ENCODE results near the gene MRPL57. TPM values are rescaled to one million over a fixed set of nuclear protein-coding genes. Genes with fewer than 3 reads are reported as not detected.

The MRPL57 gene
- total RNA-seq, 1 experiment from 2014 or later = 32.8 TPM

- no peaks in the 10 kb centered on the region for H3K36me3 Mint-ChIP-seq (ENCODE audit: insufficient read depth, unreplicated experiment)
Observed at GRCh38 chr13:21225082-21225481, 48.6 kb downstream of the MRPL57 start.

GRCh38 chr13:21225841-21226581 lies 49.6 kb downstream of the MRPL57 start:
- intact Hi-C loops (cut with micrococcal nuclease; ENCODE audit: unreplicated experiment) = no loop called here
- DNase-seq = no peak
- Histone ChIP-seq H3K4me3 (ENCODE audit: low read depth, low read length) (no peak overlapping the region), H3K27me3 (replicated peaks; ENCODE audit: control insufficient read depth, insufficient read depth, low read length) (no peaks in the 10 kb centered on the region), H3K4me1 (no peaks in the 10 kb centered on the region), H3K9me3 (no peaks in the 10 kb centered on the region), H3K36me3 (ENCODE audit: control insufficient read depth, insufficient read depth, low read length) (no peaks in the 10 kb centered on the region)
- ChIA-PET POLR2A (no interaction called here), CTCF (no interaction called here)
- H3K4me1 Mint-ChIP-seq (ENCODE audit: low read depth, unreplicated experiment) = no peaks in the 10 kb centered on the region
- BruUV-seq (replicated peaks) = no TSS peak
- H3K27ac Mint-ChIP-seq (ENCODE audit: unreplicated experiment) = no peak overlapping the region
- no peak for TF ChIP-seq CTCF (IDR thresholded peaks at IDR 0.05; ENCODE audit: insufficient read depth in 1 of 2, low read depth in 1 of 2, low read length in 1 of 2, severe bottlenecking in 1 of 2, unreplicated experiment in 1 of 2)
- H3K9me3 Mint-ChIP-seq (ENCODE audit: unreplicated experiment) = peaks cover 11% of the 10 kb centered on the region
- peaks cover 11% of the 10 kb centered on the region for H3K27me3 Mint-ChIP-seq (ENCODE audit: insufficient read depth, unreplicated experiment)
- H3K4me3 Mint-ChIP-seq (ENCODE audit: unreplicated experiment) = no peak overlapping the region
- H3K36me3 Mint-ChIP-seq (ENCODE audit: insufficient read depth, unreplicated experiment) = no peaks in the 10 kb centered on the region

More at GRCh38 chr13:21225082-21225481, 48.6 kb downstream of the MRPL57 start:
- H3K27me3 ChIP-seq (replicated peaks; ENCODE audit: control insufficient read depth, insufficient read depth, low read length) = no peaks in the 10 kb centered on the region
- H3K36me3 ChIP-seq (ENCODE audit: control insufficient read depth, insufficient read depth, low read length) = no peaks in the 10 kb centered on the region
- no peak overlapping the region for H3K4me3 Mint-ChIP-seq (ENCODE audit: unreplicated experiment)
- DNase-seq = no peak
- no peak overlapping the region for H3K4me3 ChIP-seq (ENCODE audit: low read depth, low read length)
- no peaks in the 10 kb centered on the region for H3K4me1 ChIP-seq
- peaks cover 14% of the 10 kb centered on the region for H3K9me3 Mint-ChIP-seq (ENCODE audit: unreplicated experiment)
- intact Hi-C loops (cut with micrococcal nuclease; ENCODE audit: unreplicated experiment) = no loop called here
- ChIA-PET POLR2A (no interaction called here), CTCF (no interaction called here)
- BruUV-seq (replicated peaks) = no TSS peak
- no peaks in the 10 kb centered on the region for H3K9me3 ChIP-seq
- no peaks in the 10 kb centered on the region for H3K4me1 Mint-ChIP-seq (ENCODE audit: low read depth, unreplicated experiment)
- peaks cover 11% of the 10 kb centered on the region for H3K27me3 Mint-ChIP-seq (ENCODE audit: insufficient read depth, unreplicated experiment)
- no peak overlapping the region for H3K27ac Mint-ChIP-seq (ENCODE audit: unreplicated experiment)
- TF ChIP-seq CTCF (IDR thresholded peaks at IDR 0.05; ENCODE audit: insufficient read depth in 1 of 2, low read depth in 1 of 2, low read length in 1 of 2, severe bottlenecking in 1 of 2, unreplicated experiment in 1 of 2) = no peak

- H3K27me3 Mint-ChIP-seq (ENCODE audit: insufficient read depth, unreplicated experiment) = peaks cover 8% of the 10 kb centered on the region
- BruUV-seq (replicated peaks) = no TSS peak
- no peaks in the 10 kb centered on the region for H3K4me1 Mint-ChIP-seq (ENCODE audit: low read depth, unreplicated experiment)
- H3K4me3 ChIP-seq (ENCODE audit: low read depth, low read length) = no peak overlapping the region
- POLR2A ChIA-PET = no interaction called here
- no peak for DNase-seq
- CTCF ChIA-PET = no interaction called here
- TF ChIP-seq CTCF (IDR thresholded peaks at IDR 0.05; ENCODE audit: insufficient read depth in 1 of 2, low read depth in 1 of 2, low read length in 1 of 2, severe bottlenecking in 1 of 2, unreplicated experiment in 1 of 2) = no peak
- no peaks in the 10 kb centered on the region for H3K36me3 ChIP-seq (ENCODE audit: control insufficient read depth, insufficient read depth, low read length)
- H3K4me1 ChIP-seq = no peaks in the 10 kb centered on the region
- H3K36me3 Mint-ChIP-seq (ENCODE audit: insufficient read depth, unreplicated experiment) = no peaks in the 10 kb centered on the region
- H3K27ac Mint-ChIP-seq (ENCODE audit: unreplicated experiment) = no peak overlapping the region
- no peak overlapping the region for H3K4me3 Mint-ChIP-seq (ENCODE audit: unreplicated experiment)
- intact Hi-C loops (cut with micrococcal nuclease; ENCODE audit: unreplicated experiment) = no loop called here
- no peaks in the 10 kb centered on the region for H3K27me3 ChIP-seq (replicated peaks; ENCODE audit: control insufficient read depth, insufficient read depth, low read length)
- H3K9me3 ChIP-seq = no peaks in the 10 kb centered on the region
- H3K9me3 Mint-ChIP-seq (ENCODE audit: unreplicated experiment) = no peaks in the 10 kb centered on the region
Observed at GRCh38 chr13:21227917-21228316, 51.5 kb downstream of the MRPL57 start.

Other genes starting within 250 kb of the MRPL57 start
- gene LATS2, start 115.1 kb upstream of the MRPL57 start, total RNA-seq (2022) = 41.9 and 45.6 TPM in 2 replicates
- gene SAP18, start 36.5 kb upstream of the MRPL57 start, total RNA-seq (2022) = 395 and 441 TPM in 2 replicates
- gene SKA3, start 106 bp upstream of the MRPL57 start, total RNA-seq (2022) = 33.3 and 37.5 TPM in 2 replicates